Activated CD8-positive, alpha-beta T cell treated with anti-CD3 and anti-CD28 coated beads for 36 hours (primary cell): Measurements from ENCODE around the gene PLEK2. TPM values are rescaled to one million over a fixed set of nuclear protein-coding genes. Genes with fewer than 3 reads are reported as not detected.

ENCODE experiments used
- ATAC-seq: fragments of 200-7000 bp; cut with Tn5 transposase; one replicate; pipeline ENCODE4 v1.10.0; 2021; ENCODE audit warnings: mild to moderate bottlenecking, moderate library complexity
- CTCF ChIA-PET: fragments of 350-600 bp; sonication (Branson Sonifier 250); formaldehyde crosslinking; loops from one replicate; lab custom pipeline; 2021; ENCODE audit warnings: antibody characterized with exemption; lab: Charles Lee
- POLR2A ChIA-PET: fragments of 350-600 bp; sonication (Branson Sonifier 250); formaldehyde crosslinking; loops from one replicate; lab custom pipeline; 2021; ENCODE audit warnings: antibody characterized with exemption; lab: Charles Lee
- DNase-seq: peaks from one replicate; pipeline ENCODE4 v3.0.0-alpha.2; 2020
- H3K27ac Mint-ChIP-seq: one replicate; pipeline ENCODE4 v1.8.0; 2021; ENCODE audit warnings: mild to moderate bottlenecking, mixed read lengths
- H3K27me3 Mint-ChIP-seq: one replicate; pipeline ENCODE4 v1.8.0; 2021; ENCODE audit warnings: mixed read lengths
- H3K36me3 Mint-ChIP-seq: one replicate; pipeline ENCODE4 v1.8.0; 2021; ENCODE audit warnings: low read depth, mixed read lengths
- H3K4me1 Mint-ChIP-seq: one replicate; pipeline ENCODE4 v1.8.0; 2021; ENCODE audit warnings: low read depth, mixed read lengths
- H3K4me3 Mint-ChIP-seq: one replicate; pipeline ENCODE4 v1.8.0; 2021; ENCODE audit warnings: mild to moderate bottlenecking, moderate library complexity, mixed read lengths
- H3K9me3 Mint-ChIP-seq: one replicate; pipeline ENCODE4 v1.8.0; 2021; ENCODE audit warnings: mixed read lengths
- intact Hi-C: fragments of 100-400 bp; cut with micrococcal nuclease; formaldehyde crosslinking; loops from one replicate; pipeline ENCODE4 v1.10.0; 2022
- total RNA-seq, 2 experiments: library from RNA; stranded (reverse); gene quantifications; one replicate each; pipeline ENCODE4 v1.2.3, GENCODE V29; 2021
- TF ChIP-seq, protein P1 (sequence below): fragments of 200-600 bp; IDR thresholded peaks from one replicate; pipeline ENCODE4 v1.8.0; 2022; ENCODE audit warnings: antibody characterized with exemption, mild to moderate bottlenecking

The PLEK2 gene
- total RNA-seq, 2 experiments from 2014 or later, result 1.0 TPM; not detected in 1

GRCh38 chr14:67440513-67440912, 28.5 kb upstream of the PLEK2 start:
- no peak overlapping the region for H3K27ac Mint-ChIP-seq
- no peaks in the 10 kb centered on the region for H3K4me1 Mint-ChIP-seq
- no peak for DNase-seq
- intact Hi-C loops, result no loop called here
- ATAC-seq, result no peak
- TF ChIP-seq, protein P1, sequence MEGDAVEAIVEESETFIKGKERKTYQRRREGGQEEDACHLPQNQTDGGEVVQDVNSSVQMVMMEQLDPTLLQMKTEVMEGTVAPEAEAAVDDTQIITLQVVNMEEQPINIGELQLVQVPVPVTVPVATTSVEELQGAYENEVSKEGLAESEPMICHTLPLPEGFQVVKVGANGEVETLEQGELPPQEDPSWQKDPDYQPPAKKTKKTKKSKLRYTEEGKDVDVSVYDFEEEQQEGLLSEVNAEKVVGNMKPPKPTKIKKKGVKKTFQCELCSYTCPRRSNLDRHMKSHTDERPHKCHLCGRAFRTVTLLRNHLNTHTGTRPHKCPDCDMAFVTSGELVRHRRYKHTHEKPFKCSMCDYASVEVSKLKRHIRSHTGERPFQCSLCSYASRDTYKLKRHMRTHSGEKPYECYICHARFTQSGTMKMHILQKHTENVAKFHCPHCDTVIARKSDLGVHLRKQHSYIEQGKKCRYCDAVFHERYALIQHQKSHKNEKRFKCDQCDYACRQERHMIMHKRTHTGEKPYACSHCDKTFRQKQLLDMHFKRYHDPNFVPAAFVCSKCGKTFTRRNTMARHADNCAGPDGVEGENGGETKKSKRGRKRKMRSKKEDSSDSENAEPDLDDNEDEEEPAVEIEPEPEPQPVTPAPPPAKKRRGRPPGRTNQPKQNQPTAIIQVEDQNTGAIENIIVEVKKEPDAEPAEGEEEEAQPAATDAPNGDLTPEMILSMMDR, result no peak
- H3K36me3 Mint-ChIP-seq, result no peaks in the 10 kb centered on the region
- ChIA-PET POLR2A (no interaction called here), CTCF (interaction anchor here (0.9 to 3.9 kb wide), 5 partner anchors 13 to 264 kb away, joined by 3 to 38 read pairs (median 8); no protein-coding TSS in a partner anchor)
- H3K4me3 Mint-ChIP-seq, result no peak overlapping the region
- H3K9me3 Mint-ChIP-seq, result no peaks in the 10 kb centered on the region
- peaks cover 5% of the 10 kb centered on the region for H3K27me3 Mint-ChIP-seq

DNA sequence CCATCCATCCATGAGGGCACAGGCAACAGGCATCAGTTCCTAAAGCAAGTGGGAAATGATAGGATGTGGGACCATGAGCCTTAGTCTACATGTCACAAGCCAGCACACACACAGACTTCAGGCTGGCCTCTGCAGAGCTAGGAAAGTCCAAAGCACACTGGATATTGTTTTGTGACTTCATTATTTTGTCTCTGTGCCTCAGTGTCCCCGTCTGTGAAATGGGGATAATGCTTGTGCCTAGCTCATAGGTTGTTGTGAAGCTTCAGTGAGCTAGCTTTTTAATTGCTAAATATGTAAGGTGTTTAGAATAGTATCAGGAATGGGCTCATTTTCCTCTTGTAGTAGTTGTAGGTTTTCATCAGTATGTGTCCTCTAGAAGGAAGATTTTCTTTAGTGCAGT, 27.0 kb upstream of the PLEK2 start:
- no peaks in the 10 kb centered on the region for H3K4me1 Mint-ChIP-seq
- POLR2A ChIA-PET, result no interaction called here
- TF ChIP-seq, protein P1, result no peak
- intact Hi-C loops, result no loop called here
- DNase-seq (no peak), ATAC-seq (no peak)
- no peak overlapping the region for H3K27ac Mint-ChIP-seq
- CTCF ChIA-PET, result interaction anchor here (1.1 to 3.9 kb wide), 3 partner anchors 12 to 88 kb away, joined by 3 to 38 read pairs (median 10); no protein-coding TSS in a partner anchor
- H3K36me3 Mint-ChIP-seq, result no peaks in the 10 kb centered on the region
- peaks cover 3% of the 10 kb centered on the region for H3K27me3 Mint-ChIP-seq
- H3K4me3 Mint-ChIP-seq, result no peak overlapping the region
- H3K9me3 Mint-ChIP-seq, result no peaks in the 10 kb centered on the region

- intact Hi-C loops, result no loop called here
- Mint-ChIP-seq H3K27me3 (no peaks in the 10 kb centered on the region), H3K4me3 (no peak overlapping the region), H3K27ac (no peak overlapping the region), H3K9me3 (no peaks in the 10 kb centered on the region), H3K36me3 (no peaks in the 10 kb centered on the region), H3K4me1 (no peaks in the 10 kb centered on the region)
- TF ChIP-seq, protein P1, result no peak
- POLR2A ChIA-PET, result no interaction called here
- ATAC-seq, result no peak
- CTCF ChIA-PET, result interaction anchor here (1.4 to 1.9 kb wide), 2 partner anchors 9 to 136 kb away, joined by 3 to 13 read pairs; no protein-coding TSS in a partner anchor
- DNase-seq, result no peak
Measured at GRCh38 chr14:67436006-67436866, 24.3 kb upstream of the PLEK2 start.

DNA sequence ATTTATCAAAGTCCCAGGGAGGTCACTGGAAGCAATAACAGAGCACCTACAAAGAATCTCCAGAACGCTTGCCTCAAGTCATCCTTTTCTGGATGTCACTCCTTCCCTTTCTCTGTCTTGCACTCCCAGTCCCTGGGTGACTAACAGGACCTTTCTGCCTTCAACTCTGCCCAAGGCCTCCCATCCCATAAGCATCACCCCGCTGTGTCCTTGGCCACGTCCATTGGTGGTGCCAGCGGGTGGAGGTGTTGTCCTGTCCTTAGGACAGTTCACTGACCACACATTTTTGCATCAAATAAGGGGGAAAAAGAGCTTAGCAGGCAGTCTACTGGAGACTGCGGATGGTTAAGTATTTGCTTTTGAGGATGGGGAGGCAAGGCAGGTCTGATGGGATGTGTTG, 23.6 kb upstream of the PLEK2 start:
- Mint-ChIP-seq H3K27me3 (no peaks in the 10 kb centered on the region), H3K9me3 (no peaks in the 10 kb centered on the region), H3K36me3 (no peaks in the 10 kb centered on the region), H3K4me1 (no peaks in the 10 kb centered on the region), H3K4me3 (no peak overlapping the region), H3K27ac (no peak overlapping the region)
- TF ChIP-seq, protein P1, result no peak
- POLR2A ChIA-PET, result no interaction called here
- intact Hi-C loops, result no loop called here
- ATAC-seq (no peak), DNase-seq (no peak)
- CTCF ChIA-PET, result interaction anchor here (1.9 kb wide), 1 partner anchor 8 kb away, joined by 13 read pairs; no protein-coding TSS in a partner anchor

GRCh38 chr14:67432050-67432564, 20.1 kb upstream of the PLEK2 start:
- Mint-ChIP-seq H3K27me3 (no peaks in the 10 kb centered on the region), H3K36me3 (no peaks in the 10 kb centered on the region), H3K9me3 (no peaks in the 10 kb centered on the region), H3K27ac (no peak overlapping the region), H3K4me3 (no peak overlapping the region), H3K4me1 (no peaks in the 10 kb centered on the region)
- TF ChIP-seq, protein P1, result no peak
- DNase-seq (no peak), ATAC-seq (no peak)
- POLR2A ChIA-PET, result no interaction called here
- CTCF ChIA-PET, result interaction anchor here (0.7 to 11.3 kb wide), 4 partner anchors 94 to 272 kb away, joined by 3 to 199 read pairs (median 4); no protein-coding TSS in a partner anchor
- intact Hi-C loops, result no loop called here
